ENCODE results near the gene ANTXRL.

Gene ANTXRL

GRCh38 chr10:46326066-46326465 is 39.3 kb downstream of the ANTXRL start:
- Histone ChIP-seq H4K91ac (ENCODE audit: low read depth, low read length) (no peak overlapping the region), H3K14ac (ENCODE audit: low read length) (no peak overlapping the region), H4K12ac (ENCODE audit: low read depth, low read length) (no peak overlapping the region), H2AFZ (ENCODE audit: insufficient read depth, low read length, poor library complexity) (no peak overlapping the region), H3K4me3 (ENCODE audit: low read depth, low read length) (no peak overlapping the region), H2BK5ac (ENCODE audit: low read depth, low read length, poor library complexity) (no peak overlapping the region), H3K79me1 (ENCODE audit: low read length) (no peaks in the 10 kb centered on the region), H3K27me3 (ENCODE audit: insufficient read depth, low read length) (no peaks in the 10 kb centered on the region), H3K23ac (ENCODE audit: low read length) (no peak overlapping the region), H3K4ac (ENCODE audit: low read depth, low read length) (no peak overlapping the region), H3K27ac (ENCODE audit: low read depth, low read length) (no peak overlapping the region), H2BK120ac (ENCODE audit: insufficient read depth, low read length, poor library complexity) (no peak overlapping the region), H3K4me1 (ENCODE audit: control insufficient read depth in 1 of 2, insufficient read depth in 2 of 2, low read length in 2 of 2) (peaks cover 0 to 4% of the 10 kb centered on the region in 2 experiments), H3K9me3 (ENCODE audit: insufficient read depth, low read depth, low read length) (no peaks in the 10 kb centered on the region), H3K79me2 (ENCODE audit: control insufficient read depth, insufficient read depth, low read length, poor library complexity) (no peaks in the 10 kb centered on the region), H3K36me3 (ENCODE audit: control insufficient read depth in 1 of 2, insufficient read depth in 2 of 2, low read length in 2 of 2) (no peaks in the 10 kb centered on the region), H2BK12ac (ENCODE audit: low read length) (no peak overlapping the region), H3K18ac (ENCODE audit: low read length) (no peak overlapping the region), H2AK5ac (ENCODE audit: low read length) (peak overlapping the region; percentile 21), H4K8ac (ENCODE audit: low read depth, low read length) (no peak overlapping the region), H3K9ac (ENCODE audit: low read length) (no peak overlapping the region), H3K4me2 (ENCODE audit: low read length) (no peak overlapping the region)
- no peak for DNase-seq
- WGBS (ENCODE audit: extremely low coverage, insufficient coverage, insufficient read length), result no CpG with 5 or more reads among the region's 1 CpG

GRCh38 chr10:46326971-46327370 is 40.2 kb downstream of the ANTXRL start:
- no peak overlapping the region for H3K4me2 ChIP-seq (ENCODE audit: low read length)
- no peak overlapping the region for H2BK120ac ChIP-seq (ENCODE audit: insufficient read depth, low read length, poor library complexity)
- H2BK5ac ChIP-seq (ENCODE audit: low read depth, low read length, poor library complexity), result no peak overlapping the region
- H3K4me1 ChIP-seq (ENCODE audit: control insufficient read depth in 1 of 2, insufficient read depth in 2 of 2, low read length in 2 of 2), result peaks cover 0 to 4% of the 10 kb centered on the region in 2 experiments
- H3K79me2 ChIP-seq (ENCODE audit: control insufficient read depth, insufficient read depth, low read length, poor library complexity), result no peaks in the 10 kb centered on the region
- H3K4me3 ChIP-seq (ENCODE audit: low read depth, low read length), result no peak overlapping the region
- no peak overlapping the region for H3K9ac ChIP-seq (ENCODE audit: low read length)
- H3K14ac ChIP-seq (ENCODE audit: low read length), result peak overlapping the region; percentile 10
- no CpG with 5 or more reads among the region's 4 CpGs for WGBS (ENCODE audit: extremely low coverage, insufficient coverage, insufficient read length)
- H3K4ac ChIP-seq (ENCODE audit: low read depth, low read length), result no peak overlapping the region
- no peak overlapping the region for H3K27ac ChIP-seq (ENCODE audit: low read depth, low read length)
- peak overlapping the region; percentile 4 for H4K91ac ChIP-seq (ENCODE audit: low read depth, low read length)
- H4K12ac ChIP-seq (ENCODE audit: low read depth, low read length), result no peak overlapping the region
- no peaks in the 10 kb centered on the region for H3K79me1 ChIP-seq (ENCODE audit: low read length)
- H2AFZ ChIP-seq (ENCODE audit: insufficient read depth, low read length, poor library complexity), result no peak overlapping the region
- H4K8ac ChIP-seq (ENCODE audit: low read depth, low read length), result no peak overlapping the region
- no peaks in the 10 kb centered on the region for H3K27me3 ChIP-seq (ENCODE audit: insufficient read depth, low read length)
- H3K36me3 ChIP-seq (ENCODE audit: control insufficient read depth in 1 of 2, insufficient read depth in 2 of 2, low read length in 2 of 2), result no peaks in the 10 kb centered on the region
- H3K18ac ChIP-seq (ENCODE audit: low read length), result no peak overlapping the region
- no peak overlapping the region for H3K23ac ChIP-seq (ENCODE audit: low read length)
- no peak overlapping the region for H2AK5ac ChIP-seq (ENCODE audit: low read length)
- H3K9me3 ChIP-seq (ENCODE audit: insufficient read depth, low read depth, low read length), result no peaks in the 10 kb centered on the region
- DNase-seq, result no peak
- no peak overlapping the region for H2BK12ac ChIP-seq (ENCODE audit: low read length)

DNA sequence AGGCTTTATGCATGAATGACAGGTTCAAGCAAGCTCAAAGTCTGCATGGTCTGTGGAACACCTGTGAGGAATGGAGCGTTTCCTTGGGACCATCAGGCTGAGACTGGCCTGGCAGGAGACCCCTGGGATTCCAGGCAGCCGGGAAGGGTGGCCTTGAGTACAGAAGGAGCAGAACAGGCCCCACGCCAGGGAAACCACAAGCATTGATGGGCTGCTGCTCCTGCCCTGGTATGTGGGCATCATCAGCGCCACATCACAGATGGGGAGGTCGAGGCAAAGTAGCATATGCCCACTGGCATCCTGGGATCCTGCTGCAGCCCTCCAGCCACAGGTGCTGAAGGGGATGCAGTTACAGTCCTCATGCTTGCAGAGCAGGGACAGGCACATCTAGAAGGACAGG is 40.9 kb downstream of the ANTXRL start:
- Histone ChIP-seq H3K23ac (ENCODE audit: low read length) (no peak overlapping the region), H2BK5ac (ENCODE audit: low read depth, low read length, poor library complexity) (no peak overlapping the region), H3K4ac (ENCODE audit: low read depth, low read length) (no peak overlapping the region), H3K4me1 (ENCODE audit: control insufficient read depth in 1 of 2, insufficient read depth in 2 of 2, low read length in 2 of 2) (peaks cover 0 to 4% of the 10 kb centered on the region in 2 experiments), H2AFZ (ENCODE audit: insufficient read depth, low read length, poor library complexity) (no peak overlapping the region), H2AK5ac (ENCODE audit: low read length) (no peak overlapping the region), H3K4me2 (ENCODE audit: low read length) (no peak overlapping the region), H3K18ac (ENCODE audit: low read length) (no peak overlapping the region), H3K79me1 (ENCODE audit: low read length) (no peaks in the 10 kb centered on the region), H3K27ac (ENCODE audit: low read depth, low read length) (no peak overlapping the region), H3K27me3 (ENCODE audit: insufficient read depth, low read length) (no peaks in the 10 kb centered on the region), H3K9me3 (ENCODE audit: insufficient read depth, low read depth, low read length) (no peaks in the 10 kb centered on the region), H4K91ac (ENCODE audit: low read depth, low read length) (no peak overlapping the region), H3K9ac (ENCODE audit: low read length) (no peak overlapping the region), H3K36me3 (ENCODE audit: control insufficient read depth in 1 of 2, insufficient read depth in 2 of 2, low read length in 2 of 2) (no peaks in the 10 kb centered on the region), H2BK12ac (ENCODE audit: low read length) (no peak overlapping the region), H3K4me3 (ENCODE audit: low read depth, low read length) (no peak overlapping the region), H4K8ac (ENCODE audit: low read depth, low read length) (no peak overlapping the region), H3K14ac (ENCODE audit: low read length) (no peak overlapping the region), H3K79me2 (ENCODE audit: control insufficient read depth, insufficient read depth, low read length, poor library complexity) (no peaks in the 10 kb centered on the region), H2BK120ac (ENCODE audit: insufficient read depth, low read length, poor library complexity) (no peak overlapping the region), H4K12ac (ENCODE audit: low read depth, low read length) (no peak overlapping the region)
- no peak for DNase-seq
- WGBS (ENCODE audit: extremely low coverage, insufficient coverage, insufficient read length), result no CpG with 5 or more reads among the region's 5 CpGs

DNA sequence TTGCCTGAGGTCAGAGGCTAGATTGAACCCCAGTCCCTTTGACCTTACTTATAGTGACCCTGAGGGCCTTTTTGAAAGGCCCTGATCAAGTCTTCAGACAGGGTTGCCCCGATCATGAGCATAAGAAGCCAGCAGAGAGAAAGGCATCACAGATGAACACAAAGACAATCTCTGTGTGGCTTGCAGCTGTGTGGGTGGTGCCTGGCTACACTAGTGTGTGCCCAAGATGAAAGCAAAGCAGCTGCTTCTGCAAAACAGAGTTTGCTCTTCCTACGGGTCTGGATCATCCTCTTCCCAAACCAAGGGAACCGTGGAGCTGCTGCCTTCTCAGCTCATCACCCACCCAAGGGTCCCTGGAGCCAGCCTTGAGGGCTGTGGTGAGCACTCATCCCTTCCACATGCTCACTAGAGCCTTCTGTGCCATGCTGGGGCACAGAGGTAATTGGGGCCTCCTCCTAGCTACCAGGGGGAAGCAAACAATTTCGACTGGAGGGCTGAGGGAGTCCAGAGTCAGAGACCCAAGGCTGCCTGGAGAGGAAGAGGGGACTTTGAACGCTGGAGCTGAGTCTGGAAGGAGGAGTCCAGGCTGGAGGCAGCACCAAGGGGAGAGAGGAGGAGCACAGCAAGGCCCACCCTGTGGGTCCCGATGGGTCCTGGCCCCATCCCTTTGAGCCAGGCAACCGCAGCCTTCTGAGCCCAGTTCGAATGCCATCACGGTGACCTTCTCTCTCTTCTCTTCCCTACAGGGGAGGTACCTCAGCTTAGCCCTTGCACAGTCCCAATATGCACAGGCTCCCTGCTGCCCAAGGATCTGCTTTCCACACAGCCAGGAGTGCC is 42.3 kb downstream of the ANTXRL start:
- no peak overlapping the region for H2BK120ac ChIP-seq (ENCODE audit: insufficient read depth, low read length, poor library complexity)
- no peaks in the 10 kb centered on the region for H3K79me1 ChIP-seq (ENCODE audit: low read length)

More for the DNA sequence above, 42.3 kb downstream of the ANTXRL start:
- Histone ChIP-seq H3K79me2 (ENCODE audit: control insufficient read depth, insufficient read depth, low read length, poor library complexity) (no peaks in the 10 kb centered on the region), H2AK5ac (ENCODE audit: low read length) (peak overlapping the region; percentile 34), H3K9me3 (ENCODE audit: insufficient read depth, low read depth, low read length) (no peaks in the 10 kb centered on the region), H2AFZ (ENCODE audit: insufficient read depth, low read length, poor library complexity) (no peak overlapping the region), H3K23ac (ENCODE audit: low read length) (no peak overlapping the region), H3K4ac (ENCODE audit: low read depth, low read length) (no peak overlapping the region), H3K27me3 (ENCODE audit: insufficient read depth, low read length) (no peaks in the 10 kb centered on the region), H3K4me2 (ENCODE audit: low read length) (no peak overlapping the region), H3K18ac (ENCODE audit: low read length) (no peak overlapping the region), H3K4me1 (ENCODE audit: control insufficient read depth in 1 of 2, insufficient read depth in 2 of 2, low read length in 2 of 2) (peaks cover 0 to 4% of the 10 kb centered on the region in 2 experiments), H4K8ac (ENCODE audit: low read depth, low read length) (no peak overlapping the region), H3K4me3 (ENCODE audit: low read depth, low read length) (no peak overlapping the region), H3K14ac (ENCODE audit: low read length) (no peak overlapping the region), H4K12ac (ENCODE audit: low read depth, low read length) (no peak overlapping the region), H3K36me3 (ENCODE audit: control insufficient read depth in 1 of 2, insufficient read depth in 2 of 2, low read length in 2 of 2) (no peaks in the 10 kb centered on the region), H3K9ac (ENCODE audit: low read length) (no peak overlapping the region), H4K91ac (ENCODE audit: low read depth, low read length) (peak overlapping the region; percentile 31), H2BK12ac (ENCODE audit: low read length) (no peak overlapping the region), H2BK5ac (ENCODE audit: low read depth, low read length, poor library complexity) (no peak overlapping the region), H3K27ac (ENCODE audit: low read depth, low read length) (no peak overlapping the region)
- DNase-seq, result no peak
- WGBS (ENCODE audit: extremely low coverage, insufficient coverage, insufficient read length), result no CpG with 5 or more reads among the region's 9 CpGs

All from trophoblast cell (in vitro differentiated cells and primary cell).